Activated T-cell treated with anti-CD3 and anti-CD28 coated beads, Interleukin-2, amount 50 U/mL, for 4 hours (primary cell): ENCODE measurements around the gene PSME3. TPM values are rescaled to one million over a fixed set of nuclear protein-coding genes. Genes with fewer than 3 reads are reported as not detected.
"Not testable (repeated sequence)": the region's sequence is repeated elsewhere in the genome, so short reads cannot be mapped to it uniquely, and the experiment has no call there.

Experiments
- ATAC-seq, 2 donors: fragments of 200-7000 bp; cut with Tn5 transposase; one replicate each; pipeline ENCODE4 v1.10.0; 2021
- DNase-seq: peaks from one replicate; pipeline ENCODE4 v3.0.0-alpha.2; 2020
- H3K27me3 Mint-ChIP-seq: one replicate; pipeline ENCODE4 v1.8.0; 2021; ENCODE audit warnings: low read depth, mixed read lengths
- H3K36me3 Mint-ChIP-seq: one replicate; pipeline ENCODE4 v1.8.0; 2022; ENCODE audit warnings: mixed read lengths; ENCODE audit not compliant: insufficient read depth
- H3K4me1 Mint-ChIP-seq: one replicate; pipeline ENCODE4 v1.8.0; 2021; ENCODE audit warnings: low read depth, mixed read lengths
- H3K4me3 Mint-ChIP-seq: one replicate; pipeline ENCODE4 v1.8.0; 2021; ENCODE audit warnings: mild to moderate bottlenecking, moderate library complexity, mixed read lengths
- H3K9me3 Mint-ChIP-seq: one replicate; pipeline ENCODE4 v1.8.0; 2021; ENCODE audit warnings: mixed read lengths
- total RNA-seq, 3 donors: library from RNA; stranded (reverse); gene quantifications; one replicate each; pipeline ENCODE4 v1.2.1, GENCODE V29; 2021

Gene PSME3
- total RNA-seq, 3 donors from 2014 or later, result 361 to 401 (median 376) TPM

DNA sequence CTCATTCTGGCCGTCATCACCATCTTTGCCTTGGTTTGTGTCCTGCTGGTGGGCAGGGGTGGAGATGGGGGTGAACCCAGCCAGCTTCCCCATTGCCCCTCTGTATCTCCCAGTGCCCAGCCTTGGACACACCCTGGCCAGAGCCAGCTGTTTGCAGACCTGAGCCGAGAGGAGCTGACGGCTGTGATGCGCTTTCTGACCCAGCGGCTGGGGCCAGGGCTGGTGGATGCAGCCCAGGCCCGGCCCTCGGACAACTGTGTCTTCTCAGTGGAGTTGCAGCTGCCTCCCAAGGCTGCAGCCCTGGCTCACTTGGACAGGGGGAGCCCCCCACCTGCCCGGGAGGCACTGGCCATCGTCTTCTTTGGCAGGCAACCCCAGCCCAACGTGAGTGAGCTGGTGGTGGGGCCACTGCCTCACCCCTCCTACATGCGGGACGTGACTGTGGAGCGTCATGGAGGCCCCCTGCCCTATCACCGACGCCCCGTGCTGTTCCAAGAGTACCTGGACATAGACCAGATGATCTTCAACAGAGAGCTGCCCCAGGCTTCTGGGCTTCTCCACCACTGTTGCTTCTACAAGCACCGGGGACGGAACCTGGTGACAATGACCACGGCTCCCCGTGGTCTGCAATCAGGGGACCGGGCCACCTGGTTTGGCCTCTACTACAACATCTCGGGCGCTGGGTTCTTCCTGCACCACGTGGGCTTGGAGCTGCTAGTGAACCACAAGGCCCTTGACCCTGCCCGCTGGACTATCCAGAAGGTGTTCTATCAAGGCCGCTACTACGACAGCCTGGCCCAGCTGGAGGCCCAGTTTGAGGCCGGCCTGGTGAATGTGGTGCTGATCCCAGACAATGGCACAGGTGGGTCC, 18.4 kb downstream of the PSME3 start:
- not testable (repeated sequence) for DNase-seq, H3K4me1 Mint-ChIP-seq, H3K36me3 Mint-ChIP-seq, ATAC-seq, H3K27me3 Mint-ChIP-seq, H3K9me3 Mint-ChIP-seq, H3K4me3 Mint-ChIP-seq

DNA sequence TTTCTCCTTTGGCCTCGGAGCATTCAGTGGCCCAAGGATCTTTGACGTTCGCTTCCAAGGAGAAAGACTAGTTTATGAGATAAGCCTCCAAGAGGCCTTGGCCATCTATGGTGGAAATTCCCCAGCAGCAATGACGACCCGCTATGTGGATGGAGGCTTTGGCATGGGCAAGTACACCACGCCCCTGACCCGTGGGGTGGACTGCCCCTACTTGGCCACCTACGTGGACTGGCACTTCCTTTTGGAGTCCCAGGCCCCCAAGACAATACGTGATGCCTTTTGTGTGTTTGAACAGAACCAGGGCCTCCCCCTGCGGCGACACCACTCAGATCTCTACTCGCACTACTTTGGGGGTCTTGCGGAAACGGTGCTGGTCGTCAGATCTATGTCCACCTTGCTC, 19.2 kb downstream of the PSME3 start:
- H3K36me3 Mint-ChIP-seq, result no peaks in the 10 kb centered on the region
- no peak for ATAC-seq
- H3K27me3 Mint-ChIP-seq, result peaks cover 2% of the 10 kb centered on the region
- H3K4me3 Mint-ChIP-seq, result no peak overlapping the region
- no peak for DNase-seq
- no peaks in the 10 kb centered on the region for H3K9me3 Mint-ChIP-seq
- no peaks in the 10 kb centered on the region for H3K4me1 Mint-ChIP-seq

DNA sequence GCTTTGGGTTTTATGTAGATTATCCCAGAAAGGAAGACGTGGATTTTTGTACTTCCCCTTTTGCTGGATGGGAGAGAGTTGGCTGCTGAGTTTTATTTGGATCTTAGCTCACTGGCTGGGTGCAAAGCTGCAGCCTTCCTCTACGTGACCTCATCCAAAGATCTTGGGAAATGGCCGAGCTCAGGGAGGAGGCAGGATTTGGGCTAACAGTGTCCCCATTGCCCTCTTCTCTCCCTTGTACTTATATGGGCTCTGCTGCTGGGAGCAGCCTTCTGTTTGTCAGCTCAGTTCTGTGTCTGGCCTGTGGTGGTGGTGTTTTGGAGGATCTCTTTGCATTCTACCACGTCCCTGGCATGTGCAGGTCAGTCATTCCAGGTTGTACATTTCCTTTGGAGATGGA, 19.8 kb downstream of the PSME3 start:
- H3K4me1 Mint-ChIP-seq, result no peaks in the 10 kb centered on the region
- H3K27me3 Mint-ChIP-seq, result peaks cover 2% of the 10 kb centered on the region
- no peak for ATAC-seq

DNA sequence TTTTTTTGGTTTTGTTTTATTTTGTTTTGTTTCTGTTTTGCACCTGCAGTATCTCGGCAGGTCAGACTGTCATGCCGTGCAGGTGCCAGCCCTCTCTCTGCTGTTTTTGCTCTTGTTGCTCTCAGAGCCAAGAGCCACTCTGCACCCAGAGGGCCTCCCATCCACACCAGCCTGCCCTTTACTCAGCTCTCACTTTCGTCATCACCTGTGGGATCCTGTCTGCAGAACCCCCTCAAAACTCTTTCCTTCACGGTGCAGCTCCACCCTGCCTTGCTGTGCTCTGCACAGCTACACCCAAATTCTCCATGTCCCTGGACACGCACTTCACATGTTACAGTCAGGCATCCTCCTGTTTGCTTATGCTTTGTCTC, 20.4 kb downstream of the PSME3 start:
- Mint-ChIP-seq H3K9me3 (no peaks in the 10 kb centered on the region), H3K4me1 (no peaks in the 10 kb centered on the region), H3K36me3 (no peaks in the 10 kb centered on the region), H3K27me3 (peaks cover 2% of the 10 kb centered on the region), H3K4me3 (no peak overlapping the region)
- ATAC-seq (no peak), DNase-seq (no peak)

More for the DNA sequence above, 19.8 kb downstream of the PSME3 start:
- no peak overlapping the region for H3K4me3 Mint-ChIP-seq
- DNase-seq, result no peak
- H3K9me3 Mint-ChIP-seq, result no peaks in the 10 kb centered on the region
- H3K36me3 Mint-ChIP-seq, result no peaks in the 10 kb centered on the region

DNA sequence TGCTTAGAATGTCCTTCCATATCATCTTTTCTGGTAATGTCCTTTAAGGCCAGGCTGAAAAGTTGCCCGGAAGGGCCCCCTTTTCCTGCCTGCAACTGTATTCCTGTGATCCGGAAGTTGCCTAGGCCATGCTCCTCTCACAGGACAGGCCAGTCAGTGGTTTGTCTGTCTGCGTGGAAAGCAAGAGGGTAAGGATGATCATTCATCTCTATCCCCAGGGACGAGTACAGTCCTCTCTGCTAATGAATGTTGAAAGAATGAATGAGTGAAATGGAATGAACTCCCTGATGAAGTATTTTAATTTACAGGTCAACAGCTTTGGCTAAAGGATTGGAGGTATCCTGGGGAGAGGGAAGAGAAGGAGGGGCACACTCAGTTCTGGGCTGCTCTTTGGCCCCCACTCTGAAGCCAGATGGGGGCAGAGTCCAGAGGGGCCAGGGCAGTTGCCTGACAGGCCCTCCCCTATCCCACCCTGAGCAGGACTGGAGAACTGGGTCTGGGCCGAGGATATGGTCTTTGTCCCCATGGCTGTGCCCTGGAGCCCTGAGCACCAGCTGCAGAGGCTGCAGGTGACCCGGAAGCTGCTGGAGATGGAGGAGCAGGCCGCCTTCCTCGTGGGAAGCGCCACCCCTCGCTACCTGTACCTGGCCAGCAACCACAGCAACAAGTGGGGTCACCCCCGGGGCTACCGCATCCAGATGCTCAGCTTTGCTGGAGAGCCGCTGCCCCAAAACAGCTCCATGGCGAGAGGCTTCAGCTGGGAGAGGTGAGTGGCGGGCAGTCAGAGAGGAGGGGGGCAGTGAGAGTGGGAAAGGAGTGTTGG, 21.0 kb downstream of the PSME3 start:
- H3K27me3 Mint-ChIP-seq, result peaks cover 2% of the 10 kb centered on the region
- H3K4me3 Mint-ChIP-seq, result no peak overlapping the region
- H3K9me3 Mint-ChIP-seq, result no peaks in the 10 kb centered on the region
- no peaks in the 10 kb centered on the region for H3K36me3 Mint-ChIP-seq
- H3K4me1 Mint-ChIP-seq, result no peaks in the 10 kb centered on the region
- DNase-seq (no peak), ATAC-seq (no peak)

DNA sequence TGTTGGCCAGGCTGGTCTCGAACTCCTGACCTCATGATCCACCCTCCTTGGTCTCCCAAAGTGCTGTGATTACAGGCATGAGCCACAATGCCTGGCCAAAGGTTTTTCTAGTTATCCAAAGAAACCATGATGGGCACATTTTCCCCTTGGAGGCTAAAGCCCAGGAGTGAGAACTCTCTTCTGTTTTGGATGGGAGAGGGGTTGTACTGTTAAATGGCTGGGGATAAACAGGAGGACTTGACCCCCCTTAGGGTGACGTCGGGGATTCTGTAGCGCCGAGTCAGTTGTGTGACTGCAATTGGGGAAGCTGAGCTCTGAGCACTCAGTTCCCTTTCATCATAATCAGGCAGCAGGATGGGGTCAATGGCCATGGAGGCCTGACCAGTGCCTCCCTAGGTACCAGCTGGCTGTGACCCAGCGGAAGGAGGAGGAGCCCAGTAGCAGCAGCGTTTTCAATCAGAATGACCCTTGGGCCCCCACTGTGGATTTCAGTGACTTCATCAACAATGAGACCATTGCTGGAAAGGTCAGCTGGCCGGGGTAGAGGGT, 21.9 kb downstream of the PSME3 start:
- peaks cover 2% of the 10 kb centered on the region for H3K27me3 Mint-ChIP-seq
- H3K4me3 Mint-ChIP-seq, result no peak overlapping the region
- ATAC-seq (no peak), DNase-seq (no peak)
- H3K9me3 Mint-ChIP-seq, result no peaks in the 10 kb centered on the region
- H3K36me3 Mint-ChIP-seq, result no peaks in the 10 kb centered on the region
- H3K4me1 Mint-ChIP-seq, result no peaks in the 10 kb centered on the region

DNA sequence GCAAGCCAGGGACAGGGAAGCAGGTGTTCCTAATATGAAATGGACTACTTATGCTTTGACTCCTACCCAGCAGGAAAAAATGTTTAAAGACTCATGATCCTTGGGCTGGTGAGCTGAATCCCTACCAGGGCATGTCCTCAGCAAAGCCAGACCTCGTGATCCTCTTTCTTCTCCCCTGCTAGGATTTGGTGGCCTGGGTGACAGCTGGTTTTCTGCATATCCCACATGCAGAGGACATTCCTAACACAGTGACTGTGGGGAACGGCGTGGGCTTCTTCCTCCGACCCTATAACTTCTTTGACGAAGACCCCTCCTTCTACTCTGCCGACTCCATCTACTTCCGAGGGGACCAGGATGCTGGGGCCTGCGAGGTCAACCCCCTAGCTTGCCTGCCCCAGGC, 22.9 kb downstream of the PSME3 start:
- not testable (repeated sequence) for H3K4me3 Mint-ChIP-seq, H3K27me3 Mint-ChIP-seq, ATAC-seq, H3K36me3 Mint-ChIP-seq, H3K4me1 Mint-ChIP-seq, H3K9me3 Mint-ChIP-seq, DNase-seq

DNA sequence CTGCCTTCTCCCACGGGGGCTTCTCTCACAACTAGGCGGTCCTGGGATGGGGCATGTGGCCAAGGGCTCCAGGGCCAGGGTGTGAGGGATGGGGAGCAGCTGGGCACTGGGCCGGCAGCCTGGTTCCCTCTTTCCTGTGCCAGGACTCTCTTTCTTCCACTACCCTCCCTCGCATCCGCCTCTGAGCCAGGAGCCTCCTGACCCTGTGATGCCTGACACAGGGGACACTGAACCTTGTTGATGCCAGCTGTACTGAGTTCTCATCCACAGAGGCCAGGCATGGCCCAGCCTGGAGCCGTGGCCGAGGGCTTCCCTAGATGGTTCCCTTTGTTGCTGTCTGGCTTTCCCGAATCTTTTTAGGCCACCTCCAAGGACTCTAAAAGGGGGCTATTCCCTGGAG, 23.3 kb downstream of the PSME3 start:
- not testable (repeated sequence) for H3K4me3 Mint-ChIP-seq, H3K4me1 Mint-ChIP-seq, H3K9me3 Mint-ChIP-seq, H3K27me3 Mint-ChIP-seq, ATAC-seq, DNase-seq, H3K36me3 Mint-ChIP-seq

DNA sequence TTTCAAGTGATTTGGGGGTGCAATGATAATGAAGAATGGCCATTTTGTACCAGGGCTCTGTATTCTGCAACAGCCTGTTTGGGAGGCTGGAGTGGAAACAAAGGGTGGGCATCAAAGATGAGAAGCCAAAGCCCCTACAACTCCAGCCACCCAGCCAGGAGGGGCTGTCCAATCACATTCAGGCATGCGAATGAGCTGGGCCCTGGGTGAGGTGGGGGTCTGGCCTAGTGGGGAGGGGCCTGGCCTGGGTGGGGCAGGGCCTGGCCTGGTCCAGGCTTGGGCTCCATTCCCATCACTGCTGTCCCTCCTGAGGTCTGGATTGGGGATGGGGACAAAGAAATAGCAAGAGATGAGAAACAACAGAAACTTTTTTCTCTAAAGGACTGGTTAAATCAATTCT, 24.2 kb downstream of the PSME3 start:
- Mint-ChIP-seq H3K4me3 (no peak overlapping the region), H3K36me3 (no peaks in the 10 kb centered on the region), H3K4me1 (no peaks in the 10 kb centered on the region), H3K9me3 (no peaks in the 10 kb centered on the region), H3K27me3 (peaks cover 2% of the 10 kb centered on the region)
- no peak for ATAC-seq
- DNase-seq, result no peak

DNA sequence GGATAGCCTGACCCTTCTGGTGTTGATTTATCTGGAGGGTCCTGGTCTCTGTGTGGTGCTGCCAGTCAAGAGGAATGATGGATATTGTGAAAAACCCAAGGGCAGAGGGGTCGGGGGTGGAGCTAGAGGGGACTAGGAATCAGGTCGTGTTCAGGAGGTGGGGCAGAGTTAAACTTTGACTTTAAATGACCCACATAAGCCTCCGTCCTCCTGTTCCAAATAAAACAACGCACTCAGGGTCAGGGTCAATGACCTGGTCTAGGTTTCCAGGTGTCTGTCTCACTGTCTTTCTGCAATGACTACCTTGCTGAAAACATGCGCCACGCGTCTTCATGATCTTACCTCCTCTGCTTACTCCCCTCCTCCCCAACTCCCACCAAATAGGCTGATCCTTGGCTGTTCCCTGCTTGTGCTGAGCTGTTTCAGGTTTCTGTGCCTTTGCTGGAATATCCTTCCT, 32.5 kb downstream of the PSME3 start:
- Mint-ChIP-seq H3K4me1 (no peaks in the 10 kb centered on the region), H3K9me3 (no peaks in the 10 kb centered on the region), H3K36me3 (no peaks in the 10 kb centered on the region)

DNA sequence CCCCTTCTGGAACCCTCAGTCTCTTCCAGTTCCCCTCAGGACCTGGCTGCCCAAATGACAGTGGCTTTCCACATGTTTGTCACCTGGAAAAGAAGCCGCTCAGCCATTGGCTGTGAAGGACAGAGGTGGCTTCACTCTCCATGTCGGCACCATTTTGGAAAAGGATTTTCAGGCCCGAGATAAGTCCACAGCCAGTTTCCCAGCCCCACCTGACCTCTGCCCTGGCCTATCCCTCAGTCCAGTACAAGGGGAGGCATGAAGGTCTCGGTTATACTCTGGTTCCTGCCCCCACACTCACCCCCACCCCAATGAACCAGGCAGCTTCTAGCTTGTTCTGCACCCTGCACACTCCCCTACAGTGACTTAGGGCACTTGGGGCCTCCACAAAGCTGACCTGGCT, 33.0 kb downstream of the PSME3 start:
- no peak for ATAC-seq
- H3K4me1 Mint-ChIP-seq, result no peaks in the 10 kb centered on the region
- no peak overlapping the region for H3K4me3 Mint-ChIP-seq
- no peak for DNase-seq
- no peaks in the 10 kb centered on the region for H3K9me3 Mint-ChIP-seq
- H3K36me3 Mint-ChIP-seq, result no peaks in the 10 kb centered on the region
- H3K27me3 Mint-ChIP-seq, result peaks cover 30% of the 10 kb centered on the region

More for the DNA sequence above, 32.5 kb downstream of the PSME3 start:
- DNase-seq (no peak), ATAC-seq (no peak)
- no peak overlapping the region for H3K4me3 Mint-ChIP-seq
- peaks cover 27% of the 10 kb centered on the region for H3K27me3 Mint-ChIP-seq

DNA sequence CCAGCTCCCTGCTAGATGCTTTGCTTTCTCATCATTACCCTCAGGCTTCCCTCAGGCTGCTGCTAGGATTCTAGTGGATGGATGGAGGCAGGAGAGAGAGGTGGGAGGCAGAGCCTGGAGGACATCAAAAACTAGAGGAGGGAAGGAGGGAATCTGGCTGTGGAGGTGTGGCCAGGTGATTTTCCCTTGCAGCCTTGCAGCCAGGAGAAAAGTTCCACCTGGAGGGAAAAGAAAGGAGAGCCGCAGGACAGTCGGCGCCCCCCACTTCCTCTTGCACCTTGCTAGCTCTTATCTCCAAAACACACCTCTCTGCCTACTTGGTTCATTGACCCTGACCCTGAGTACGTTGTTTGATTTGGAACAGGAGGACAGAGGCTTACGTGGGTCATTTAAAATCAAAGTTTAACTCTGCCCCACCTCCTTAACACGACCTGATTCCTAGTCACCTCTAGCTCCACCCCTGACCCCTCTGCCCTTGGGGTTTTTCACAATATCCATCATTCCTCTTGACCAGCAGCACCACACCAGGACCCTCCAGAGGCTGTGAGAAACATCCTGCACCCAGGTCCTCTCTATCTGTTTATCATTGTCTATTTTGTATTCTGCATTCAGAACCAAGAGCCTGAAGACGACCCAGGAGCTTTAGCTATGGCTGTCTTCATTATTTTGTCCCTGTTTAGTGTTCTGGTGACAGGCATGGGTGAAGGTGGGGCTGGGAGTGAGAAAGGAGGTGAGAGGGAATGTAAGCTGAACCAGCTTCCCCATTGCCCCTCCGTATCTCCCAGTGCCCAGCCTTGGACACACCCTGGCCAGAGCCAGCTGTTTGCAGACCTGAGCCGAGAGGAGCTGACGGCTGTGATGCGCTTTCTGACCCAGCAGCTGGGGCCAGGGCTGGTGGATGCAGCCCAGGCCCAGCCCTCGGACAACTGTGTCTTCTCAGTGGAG, 33.7 kb downstream of the PSME3 start:
- DNase-seq (no peak), ATAC-seq (no peak)
- Mint-ChIP-seq H3K4me1 (no peaks in the 10 kb centered on the region), H3K4me3 (no peak overlapping the region), H3K36me3 (no peaks in the 10 kb centered on the region), H3K9me3 (no peaks in the 10 kb centered on the region), H3K27me3 (peaks cover 35% of the 10 kb centered on the region)

DNA sequence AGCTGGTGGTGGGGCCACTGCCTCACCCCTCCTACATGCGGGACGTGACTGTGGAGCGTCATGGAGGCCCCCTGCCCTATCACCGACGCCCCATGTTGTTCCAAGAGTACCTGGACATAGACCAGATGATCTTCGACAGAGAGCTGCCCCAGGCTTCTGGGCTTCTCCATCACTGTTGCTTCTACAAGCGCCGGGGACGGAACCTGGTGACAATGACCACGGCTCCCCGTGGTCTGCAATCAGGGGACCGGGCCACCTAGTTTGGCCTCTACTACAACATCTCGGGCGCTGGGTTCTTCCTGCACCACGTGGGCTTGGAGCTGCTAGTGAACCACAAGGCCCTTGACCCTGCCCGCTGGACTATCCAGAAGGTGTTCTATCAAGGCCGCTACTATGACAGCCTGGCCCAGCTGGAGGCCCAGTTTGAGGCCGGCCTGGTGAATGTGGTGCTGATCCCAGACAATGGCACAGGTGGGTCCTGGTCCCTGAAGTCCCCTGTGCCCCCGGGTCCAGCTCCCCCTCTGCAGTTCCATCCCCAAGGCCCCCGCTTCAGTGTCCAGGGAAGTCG, 34.6 kb downstream of the PSME3 start:
- H3K4me1 Mint-ChIP-seq, H3K36me3 Mint-ChIP-seq, ATAC-seq, H3K9me3 Mint-ChIP-seq, DNase-seq, H3K4me3 Mint-ChIP-seq: not testable (repeated sequence)
- peaks cover 35% of the 10 kb centered on the region for H3K27me3 Mint-ChIP-seq
